Measurements from ENCODE around the gene GKN1. TPM values are rescaled to one million over a fixed set of nuclear protein-coding genes. Genes with fewer than 3 reads are reported as not detected.

Gene GKN1
- total and polyA plus RNA-seq, 4 donors, result not detected

GRCh38 chr2:68977453-68977852 lies 3.0 kb downstream of the GKN1 start:
- no peaks in the 10 kb centered on the region for H3K36me3 ChIP-seq (ENCODE audit: control insufficient read depth in 4 of 4, insufficient read depth in 3 of 4, low read depth in 1 of 4, low read length in 3 of 4)
- H3K4me1 ChIP-seq (ENCODE audit: control insufficient read depth in 4 of 4, insufficient read depth in 4 of 4, low read length in 3 of 4), result no peaks in the 10 kb centered on the region
- 79% methylated on average over 4 of the region's 4 CpGs for WGBS
- H3K4me3 ChIP-seq (ENCODE audit: low read depth in 1 of 3, low read length in 3 of 3), result no peak overlapping the region
- TF ChIP-seq YY1 (IDR thresholded peaks at IDR 0.05) (no peak), JUND (IDR thresholded peaks at IDR 0.05) (no peak), MAX (IDR thresholded peaks at IDR 0.05) (no peak), CTCF (IDR thresholded peaks at IDR 0.05; ENCODE audit: low read depth, low read length, missing input control) (no peak), FOXA2 (IDR thresholded peaks at IDR 0.05) (no peak), RXRA (IDR thresholded peaks at IDR 0.05) (no peak), REST (IDR thresholded peaks at IDR 0.05) (no peak), HNF4A (conservative IDR thresholded peaks at IDR 0.05) (no peak)
- DNase-seq (ENCODE audit: low spot score), result no peak
- no peak overlapping the region for H3K27ac ChIP-seq (ENCODE audit: low read depth in 1 of 2, low read length in 2 of 2)
- H3K27me3 ChIP-seq (ENCODE audit: control insufficient read depth in 4 of 4, insufficient read depth in 4 of 4, low read length in 3 of 4), result no peaks in the 10 kb centered on the region
- no peak overlapping the region for H3K9ac ChIP-seq (ENCODE audit: low read depth in 1 of 2, low read length in 2 of 2)
- no peaks in the 10 kb centered on the region for H3K9me3 ChIP-seq (ENCODE audit: control insufficient read depth in 4 of 4, low read length in 3 of 4)

GRCh38 chr2:68978098-68978497 lies 3.7 kb downstream of the GKN1 start:
- DNase-seq (ENCODE audit: low spot score), result no peak
- no peak overlapping the region for H3K4me3 ChIP-seq (ENCODE audit: low read depth in 1 of 3, low read length in 3 of 3)
- 85% methylated on average over 3 of the region's 3 CpGs for WGBS
- H3K36me3 ChIP-seq (ENCODE audit: control insufficient read depth in 4 of 4, insufficient read depth in 3 of 4, low read depth in 1 of 4, low read length in 3 of 4), result no peaks in the 10 kb centered on the region
- no peaks in the 10 kb centered on the region for H3K27me3 ChIP-seq (ENCODE audit: control insufficient read depth in 4 of 4, insufficient read depth in 4 of 4, low read length in 3 of 4)
- TF ChIP-seq ZBTB33 (IDR thresholded peaks at IDR 0.05) (no peak), EGR1 (IDR thresholded peaks at IDR 0.05; ENCODE audit: low read depth in 2 of 2) (no peak), GABPA (IDR thresholded peaks at IDR 0.05 in 1 of 2, conservative IDR thresholded peaks at IDR 0.05 in 1 of 2) (no peak)
- no peak overlapping the region for H3K27ac ChIP-seq (ENCODE audit: low read depth in 1 of 2, low read length in 2 of 2)
- no peaks in the 10 kb centered on the region for H3K9me3 ChIP-seq (ENCODE audit: control insufficient read depth in 4 of 4, low read length in 3 of 4)
- H3K4me1 ChIP-seq (ENCODE audit: control insufficient read depth in 4 of 4, insufficient read depth in 4 of 4, low read length in 3 of 4), result no peaks in the 10 kb centered on the region
- no peak overlapping the region for H3K9ac ChIP-seq (ENCODE audit: low read depth in 1 of 2, low read length in 2 of 2)
